Hematopoietic multipotent progenitor cell treated with erythropoietin and hydrocortisone succinate and interleukin-3 and kit ligand, for 15 days (in vitro differentiated cells): ENCODE measurements around the gene MYL3.

Experiments used
- DNase-seq: peaks from one replicate; pipeline ENCODE4 v3.0.0-alpha.2; 2015; ENCODE audit warnings: low spot score

Gene MYL3

GRCh38 chr3:46899151-46900006 is 36.1 kb upstream of the MYL3 start:
- no peak for DNase-seq

GRCh38 chr3:46898321-46899150 is 35.3 kb upstream of the MYL3 start:
- no peak for DNase-seq

- no peak for DNase-seq
These were observed 34.6 kb upstream of the MYL3 start for GRCh38 chr3:46897829-46898320.

GRCh38 chr3:46897031-46897430 is 33.8 kb upstream of the MYL3 start:
- no peak for DNase-seq

- no peak for DNase-seq
These were observed 33.1 kb upstream of the MYL3 start for GRCh38 chr3:46896386-46896785.

DNA sequence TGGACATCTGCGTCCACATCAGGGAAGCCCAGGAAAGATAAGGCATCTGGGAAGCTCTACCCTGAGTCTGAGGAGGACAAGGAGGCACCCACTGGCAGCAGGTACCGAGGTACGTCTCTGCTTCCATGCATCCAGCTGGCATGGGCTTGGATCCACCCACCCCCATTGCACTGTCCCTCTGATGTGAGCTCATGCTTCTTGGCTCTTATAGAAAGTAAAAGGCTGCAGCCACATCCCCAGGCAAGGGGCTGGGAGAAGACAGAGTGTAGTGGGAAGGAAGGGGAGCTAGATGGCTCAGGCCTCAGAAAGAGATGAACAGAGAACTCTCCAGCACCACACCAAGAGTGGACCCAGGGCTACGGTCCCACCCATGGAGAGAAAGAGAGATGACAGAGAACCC is 32.5 kb upstream of the MYL3 start:
- DNase-seq, result no peak

GRCh38 chr3:46895204-46895660 is 32.0 kb upstream of the MYL3 start:
- DNase-seq, result peak; percentile 58

- DNase-seq, result no peak
These were observed 31.0 kb upstream of the MYL3 start for GRCh38 chr3:46894256-46894655.

DNA sequence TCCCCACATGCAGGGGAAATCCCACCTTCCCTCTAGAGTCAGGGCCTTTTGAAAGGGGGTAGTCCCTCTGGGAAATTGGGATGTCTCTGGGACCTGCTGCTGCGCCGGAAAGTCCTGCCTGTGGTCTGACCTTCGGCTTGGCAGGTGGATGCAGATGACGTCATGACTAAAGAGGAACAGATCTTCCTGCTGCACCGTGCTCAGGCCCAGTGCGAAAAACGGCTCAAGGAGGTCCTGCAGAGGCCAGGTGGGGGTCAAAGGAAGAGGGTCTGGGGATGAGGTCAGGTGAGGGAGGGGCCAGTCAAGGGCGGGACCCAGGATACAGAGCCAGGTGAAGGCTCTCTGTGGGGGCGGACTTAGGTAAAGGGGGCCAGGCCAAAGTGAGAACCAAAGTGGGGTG is 30.5 kb upstream of the MYL3 start:
- no peak for DNase-seq

- no peak for DNase-seq
These were observed 30.0 kb upstream of the MYL3 start for GRCh38 chr3:46893146-46893748.

DNA sequence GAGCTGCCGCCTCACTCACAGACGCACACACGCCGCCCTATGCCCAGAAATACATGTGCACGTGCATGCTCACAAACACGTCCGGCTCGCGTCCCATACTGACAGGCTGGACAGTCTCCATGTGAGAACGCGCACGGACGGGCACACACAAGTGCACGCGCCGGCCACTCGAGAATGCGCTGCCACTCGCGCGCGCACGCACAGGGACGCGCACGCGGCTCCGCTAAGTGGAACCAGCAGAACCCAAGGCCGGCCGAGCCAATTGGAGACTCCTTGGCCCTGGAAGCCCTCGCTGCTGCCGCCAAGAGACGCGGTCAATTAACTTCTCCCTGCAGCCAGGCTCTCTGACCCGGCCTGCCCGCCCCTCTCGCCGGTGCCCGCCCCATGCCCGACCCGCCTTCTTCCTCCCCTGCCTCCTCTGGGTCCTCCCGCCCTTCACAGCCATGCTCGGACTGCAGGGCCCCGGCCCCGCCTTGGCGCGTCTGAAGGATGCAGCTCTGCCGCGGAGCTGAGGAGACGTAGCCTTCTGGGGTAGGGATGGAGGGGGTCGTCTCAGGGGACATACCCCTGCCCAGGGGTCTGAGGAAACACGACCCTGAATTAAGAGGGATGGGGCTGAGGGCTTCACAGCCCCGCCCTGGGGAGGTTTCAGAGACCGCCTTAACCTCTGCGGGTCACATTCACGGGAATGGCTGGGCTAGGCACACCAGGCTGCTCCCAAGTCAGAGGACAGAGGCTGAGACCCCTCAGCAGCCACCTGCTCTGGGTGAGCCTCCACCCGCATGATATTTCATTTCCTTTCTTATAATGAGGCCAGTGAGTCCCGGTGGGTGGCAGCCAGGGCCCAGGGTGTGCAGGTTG is 29.3 kb upstream of the MYL3 start:
- no peak for DNase-seq

- DNase-seq, result no peak
These were observed 27.9 kb upstream of the MYL3 start for GRCh38 chr3:46891132-46891531.

DNA sequence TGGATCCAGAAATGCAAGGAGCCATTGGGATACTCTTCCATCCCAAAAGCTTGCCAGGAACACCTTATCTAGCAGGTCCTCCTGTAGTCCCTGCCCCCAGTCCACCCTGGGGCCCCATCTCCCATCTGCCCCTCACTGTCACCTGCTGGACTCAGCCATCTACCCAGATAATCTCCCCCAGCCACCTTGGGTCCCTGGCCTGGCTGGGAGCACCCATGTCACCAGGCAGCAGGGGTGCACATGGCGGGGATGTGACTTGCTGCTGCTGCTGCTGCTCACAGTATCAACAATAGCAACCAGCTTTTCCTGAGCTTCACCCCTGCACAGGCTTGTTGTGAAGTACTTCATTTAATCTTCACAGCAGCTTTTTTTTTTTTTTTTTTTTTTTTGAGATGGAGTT is 26.9 kb upstream of the MYL3 start:
- DNase-seq, result no peak

DNA sequence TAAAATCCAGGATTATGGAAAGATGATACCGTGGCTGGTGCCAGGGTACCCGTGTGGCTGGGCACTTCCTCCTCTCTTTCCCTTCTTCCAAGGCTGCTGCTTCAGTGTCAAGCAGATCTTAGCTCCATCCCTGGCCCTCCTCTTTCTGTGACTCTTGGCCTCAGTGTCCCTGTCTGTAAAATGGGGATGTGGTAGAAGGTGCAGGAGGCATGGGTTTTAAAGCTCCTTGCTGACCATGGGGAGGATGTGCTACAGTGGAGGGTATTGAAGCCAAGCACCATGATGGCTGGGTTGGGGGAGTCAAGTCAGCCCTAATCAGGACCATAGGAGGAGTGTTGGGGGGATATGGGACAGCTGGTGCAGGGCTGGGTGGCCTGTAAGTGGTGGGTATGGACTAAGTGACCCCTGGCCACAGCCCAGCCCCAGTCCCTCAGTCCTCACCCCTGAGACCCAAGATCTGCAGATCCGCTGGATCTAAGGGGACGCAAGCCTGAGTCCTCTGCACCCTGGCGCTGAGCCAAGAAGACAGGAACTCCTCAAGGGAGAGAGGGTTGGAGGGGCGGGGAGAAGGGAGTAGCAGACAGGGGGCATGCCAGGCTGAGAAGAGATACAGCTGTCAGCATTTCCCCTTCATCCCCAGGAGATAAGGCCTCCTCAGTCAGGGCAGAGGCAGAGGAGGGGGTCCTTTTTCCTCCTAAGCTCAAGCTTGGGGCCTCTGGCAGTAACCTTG is 26.3 kb upstream of the MYL3 start:
- DNase-seq, result peak; percentile 12

DNA sequence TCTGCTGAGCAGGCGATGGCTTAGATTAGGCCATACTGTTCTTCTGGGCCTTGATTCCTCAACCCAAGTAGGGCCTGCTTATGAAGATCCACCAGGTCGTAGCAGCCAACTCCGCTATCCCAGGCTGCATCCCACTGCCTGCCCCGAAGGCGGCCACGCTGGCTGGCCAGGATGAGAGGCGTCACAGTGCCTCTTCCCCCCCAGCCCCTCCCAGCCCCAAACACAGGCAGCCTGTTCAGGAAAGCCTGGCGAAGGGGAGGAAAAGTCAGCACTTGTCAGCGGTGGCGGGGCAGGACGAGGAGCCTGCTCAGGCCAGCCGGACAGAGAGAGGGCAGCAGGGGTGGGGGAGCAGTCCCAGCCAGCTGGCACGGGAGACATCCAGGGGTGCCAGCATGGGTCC is 25.5 kb upstream of the MYL3 start:
- DNase-seq, result no peak

DNA sequence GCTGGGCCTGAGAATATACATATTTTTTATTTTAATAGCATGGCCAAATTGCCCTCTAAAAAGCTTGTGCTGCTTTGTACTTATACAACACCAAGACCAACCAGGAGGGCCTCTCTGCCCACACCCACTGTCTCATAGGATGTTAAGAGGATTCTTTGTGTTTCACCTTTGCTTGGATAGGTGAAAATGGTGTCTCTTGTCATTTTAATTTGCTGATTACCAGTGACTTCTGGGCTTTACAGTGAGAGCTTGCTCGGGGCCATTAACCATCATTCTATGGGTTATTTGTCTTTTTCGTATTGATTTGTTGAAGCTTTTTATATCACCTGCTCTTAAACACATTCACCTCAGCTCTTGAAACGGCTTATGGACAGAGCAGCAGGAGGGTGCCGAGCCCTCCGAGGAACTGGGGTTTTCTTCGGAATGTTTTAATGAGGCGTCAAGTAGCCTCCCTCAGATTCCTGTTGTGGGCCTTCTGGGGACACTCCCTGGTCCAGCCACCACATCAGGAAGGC is 24.8 kb upstream of the MYL3 start:
- no peak for DNase-seq

DNA sequence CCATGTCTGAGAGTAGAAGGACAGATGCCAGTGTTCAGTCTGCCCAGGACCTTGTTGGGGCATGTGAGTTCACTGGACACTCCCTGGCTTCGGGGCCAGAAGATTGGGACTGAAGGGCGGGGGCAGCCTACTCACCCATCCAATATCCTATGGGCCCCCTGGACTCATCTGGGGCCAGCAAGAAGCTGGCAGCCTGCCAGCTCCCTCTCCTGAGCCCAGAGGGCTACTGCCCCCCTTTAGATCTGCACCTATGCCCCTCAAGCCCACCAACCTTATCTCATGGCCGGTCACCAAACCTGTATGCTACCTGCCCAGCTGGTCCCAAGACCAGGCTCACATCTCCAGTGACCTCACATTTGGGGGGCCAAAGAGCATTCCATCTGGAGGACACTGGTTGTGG is 22.4 kb upstream of the MYL3 start:
- no peak for DNase-seq

- DNase-seq, result no peak
These were observed 21.7 kb upstream of the MYL3 start for GRCh38 chr3:46884929-46885328.

GRCh38 chr3:46884427-46884826 is 21.2 kb upstream of the MYL3 start:
- DNase-seq, result no peak

DNA sequence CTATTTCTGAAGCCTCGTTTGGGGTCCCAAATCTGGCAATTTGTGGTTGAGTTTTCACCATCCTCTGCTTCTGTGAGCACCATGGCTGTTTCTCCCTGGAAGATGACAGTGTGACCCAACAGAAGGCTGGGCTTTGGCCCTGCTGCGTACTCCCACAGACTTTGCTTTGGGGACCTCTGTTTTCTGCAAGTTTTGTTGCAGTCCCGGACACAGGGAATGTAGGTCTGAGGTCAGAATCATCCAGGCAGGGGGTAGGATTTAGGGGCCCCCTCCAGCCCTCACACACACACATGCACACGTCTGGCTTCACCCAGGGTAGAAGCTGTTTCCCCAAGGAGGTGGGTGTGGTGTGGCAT is 20.6 kb upstream of the MYL3 start:
- DNase-seq, result no peak
